Mesenchymal stem cell (in vitro differentiated cells and primary cell): ENCODE data around the gene NFASC.

Experiments used
- DNase-seq: peaks from one replicate; pipeline ENCODE4 v3.0.0-alpha.2; 2013
- H2AFZ ChIP-seq: one replicate; pipeline ENCODE4 v1.6.1; 2013; ENCODE audit warnings: low read depth, mild to moderate bottlenecking, control low read depth, inconsistent platforms, low read length, moderate library complexity
- H2AK5ac ChIP-seq: 2 replicates; pipeline ENCODE4 v1.6.1; 2013; ENCODE audit warnings: low read length, moderate library complexity, mild to moderate bottlenecking, inconsistent platforms; ENCODE audit not compliant: severe bottlenecking
- H2BK120ac ChIP-seq: one replicate; pipeline ENCODE4 v1.6.1; 2013; ENCODE audit warnings: low read depth, mild to moderate bottlenecking, inconsistent platforms, low read length, moderate library complexity
- H2BK12ac ChIP-seq, 2 experiments: one replicate each; pipeline ENCODE4 v1.6.1; 2013; ENCODE audit warnings: inconsistent platforms in 2 of 2, low read length in 2 of 2, mild to moderate bottlenecking in 2 of 2, moderate library complexity in 2 of 2, control low read depth in 1 of 2
- H2BK15ac ChIP-seq: one replicate; pipeline ENCODE4 v1.6.1; 2013; ENCODE audit warnings: mild to moderate bottlenecking, low read depth, inconsistent platforms; ENCODE audit not compliant: poor library complexity, severe bottlenecking
- H2BK5ac ChIP-seq: 2 replicates; pipeline ENCODE4 v1.6.1; 2013; ENCODE audit warnings: low read depth, mild to moderate bottlenecking, low read length, control low read depth, inconsistent platforms; ENCODE audit not compliant: poor library complexity, severe bottlenecking
- H3K14ac ChIP-seq, 2 experiments: one replicate each; pipeline ENCODE4 v1.6.1; 2013; ENCODE audit warnings: inconsistent platforms in 2 of 2, low read length in 2 of 2, control low read depth in 1 of 2, mild to moderate bottlenecking in 1 of 2, moderate library complexity in 1 of 2
- H3K18ac ChIP-seq, 2 experiments: one replicate each; pipeline ENCODE4 v1.6.1; 2013; ENCODE audit warnings: inconsistent platforms in 2 of 2, low read length in 2 of 2, control low read depth in 1 of 2, low read depth in 1 of 2, mild to moderate bottlenecking in 1 of 2
- H3K23ac ChIP-seq, 2 experiments: one replicate each; pipeline ENCODE4 v1.6.1; 2013; ENCODE audit warnings: inconsistent platforms in 2 of 2, low read length in 2 of 2, mild to moderate bottlenecking in 2 of 2, moderate library complexity in 2 of 2, control low read depth in 1 of 2
- H3K27ac ChIP-seq: 2 replicates; pipeline ENCODE4 v1.5.1; 2013; ENCODE audit warnings: mild to moderate bottlenecking, moderate library complexity, low read length, control low read depth, inconsistent platforms; ENCODE audit not compliant: poor library complexity, severe bottlenecking
- H3K27me3 ChIP-seq, 2 experiments: 2 replicates each; pipeline versions ENCODE4 v1.6.1 to v1.7.0; 2013; ENCODE audit warnings: low read length in 2 of 2, mild to moderate bottlenecking in 2 of 2, moderate library complexity in 2 of 2, control low read depth in 1 of 2, inconsistent platforms in 1 of 2; ENCODE audit not compliant: control insufficient read depth in 1 of 2, insufficient read depth in 1 of 2
- H3K36me3 ChIP-seq, 2 experiments: 2 replicates each; pipeline versions ENCODE4 v1.6.1 to v1.7.0; 2013; ENCODE audit warnings: low read length in 2 of 2, control low read depth in 1 of 2, inconsistent platforms in 1 of 2, low read depth in 1 of 2, mild to moderate bottlenecking in 1 of 2; ENCODE audit not compliant: insufficient read depth in 2 of 2, control insufficient read depth in 1 of 2
- H3K4ac ChIP-seq, 2 experiments: one replicate each; pipeline ENCODE4 v1.6.1; 2013; ENCODE audit warnings: inconsistent platforms in 2 of 2, low read length in 2 of 2, mild to moderate bottlenecking in 2 of 2, moderate library complexity in 2 of 2, control low read depth in 1 of 2, low read depth in 1 of 2
- H3K4me1 ChIP-seq: 2 replicates; pipeline ENCODE4 v1.6.1; 2013; ENCODE audit warnings: low read depth, low read length, control low read depth; ENCODE audit not compliant: control insufficient read depth, insufficient read depth
- H3K4me2 ChIP-seq: 2 replicates; pipeline ENCODE4 v1.6.1; 2013; ENCODE audit warnings: low read length, mild to moderate bottlenecking, inconsistent platforms; ENCODE audit not compliant: poor library complexity, severe bottlenecking
- H3K4me3 ChIP-seq, 2 experiments: 2 replicates each; pipeline versions ENCODE4 v1.5.1 to v1.7.0; 2013; ENCODE audit warnings: low read length in 2 of 2, mild to moderate bottlenecking in 2 of 2, control low read depth in 1 of 2, low read depth in 1 of 2; ENCODE audit not compliant: insufficient read depth in 1 of 2
- H3K79me1 ChIP-seq: replicated peaks from 2 replicates; pipeline ENCODE4 v1.6.1; 2013; ENCODE audit warnings: mild to moderate bottlenecking, control low read depth, low read length, inconsistent platforms; ENCODE audit not compliant: poor library complexity, severe bottlenecking
- H3K9ac ChIP-seq: 2 replicates; pipeline ENCODE4 v1.7.0; 2013; ENCODE audit warnings: mild to moderate bottlenecking, low read length, moderate library complexity
- H3K9me3 ChIP-seq: 2 replicates; pipeline ENCODE4 v1.7.0; 2013; ENCODE audit warnings: mild to moderate bottlenecking, low read length; ENCODE audit not compliant: control insufficient read depth
- H4K8ac ChIP-seq: one replicate; pipeline ENCODE4 v1.6.1; 2013; ENCODE audit warnings: inconsistent platforms, mild to moderate bottlenecking, low read length, moderate library complexity
- H4K91ac ChIP-seq: one replicate; pipeline ENCODE4 v1.6.1; 2013; ENCODE audit warnings: mild to moderate bottlenecking, low read length, inconsistent platforms
- WGBS: methylation state at CpG from one replicate; pipeline ENCODE4 v1.1.7; 2013; ENCODE audit warnings: mixed read lengths; 5-methylcytosine and 5-hydroxymethylcytosine counted together

The NFASC gene

GRCh38 chr1:204842892-204843291 lies 27.8 kb upstream of the NFASC start:
- no peak overlapping the region for H2BK5ac ChIP-seq
- no peak overlapping the region for H3K18ac ChIP-seq
- no peaks in the 10 kb centered on the region for H3K4me1 ChIP-seq
- H4K8ac ChIP-seq = no peak overlapping the region
- no peak for DNase-seq
- H3K4me3 ChIP-seq = no peak overlapping the region
- no peak overlapping the region for H3K23ac ChIP-seq
- H2AK5ac ChIP-seq = no peak overlapping the region
- H2BK120ac ChIP-seq = no peak overlapping the region
- H3K36me3 ChIP-seq = peaks cover 0 to 14% of the 10 kb centered on the region in 2 experiments
- no peak overlapping the region for H3K14ac ChIP-seq
- peaks cover 0 to 11% of the 10 kb centered on the region in 2 experiments for H3K27me3 ChIP-seq
- H3K27ac ChIP-seq = no peak overlapping the region
- H3K9me3 ChIP-seq = no peaks in the 10 kb centered on the region
- H3K9ac ChIP-seq = no peak overlapping the region
- no peak overlapping the region for H4K91ac ChIP-seq
- H3K4me2 ChIP-seq = no peak overlapping the region
- H2BK15ac ChIP-seq = no peak overlapping the region
- no peak overlapping the region for H2AFZ ChIP-seq
- no peaks in the 10 kb centered on the region for H3K79me1 ChIP-seq
- no peak overlapping the region for H3K4ac ChIP-seq
- H2BK12ac ChIP-seq = no peak overlapping the region

GRCh38 chr1:204846546-204846945 lies 24.1 kb upstream of the NFASC start:
- H2AK5ac ChIP-seq = no peak overlapping the region
- H3K23ac ChIP-seq = no peak overlapping the region
- H3K27ac ChIP-seq = no peak overlapping the region
- no peak overlapping the region for H4K8ac ChIP-seq
- no peaks in the 10 kb centered on the region for H3K9me3 ChIP-seq
- H3K4me2 ChIP-seq = no peak overlapping the region
- H2AFZ ChIP-seq = no peak overlapping the region
- H3K14ac ChIP-seq = no peak overlapping the region
- no peak overlapping the region for H2BK5ac ChIP-seq
- no peak overlapping the region for H3K4me3 ChIP-seq
- no peak overlapping the region for H2BK15ac ChIP-seq
- H3K36me3 ChIP-seq = peaks cover 0 to 3% of the 10 kb centered on the region in 2 experiments
- no peak overlapping the region for H3K9ac ChIP-seq
- no peaks in the 10 kb centered on the region for H3K4me1 ChIP-seq
- peaks cover 0 to 19% of the 10 kb centered on the region in 2 experiments for H3K27me3 ChIP-seq
- no peak overlapping the region for H2BK12ac ChIP-seq
- no peak for DNase-seq
- H3K4ac ChIP-seq = no peak overlapping the region
- WGBS = 77% methylated on average over 3 of the region's 3 CpGs
- no peaks in the 10 kb centered on the region for H3K79me1 ChIP-seq
- H4K91ac ChIP-seq = no peak overlapping the region
- no peak overlapping the region for H2BK120ac ChIP-seq
- H3K18ac ChIP-seq = no peak overlapping the region

GRCh38 chr1:204848579-204848978 lies 22.1 kb upstream of the NFASC start:
- Histone ChIP-seq H2BK120ac (no peak overlapping the region), H2BK5ac (no peak overlapping the region), H3K9ac (no peak overlapping the region), H3K4me3 (no peak overlapping the region), H3K79me1 (no peaks in the 10 kb centered on the region), H2AK5ac (no peak overlapping the region), H3K4me2 (no peak overlapping the region), H2BK12ac (no peak overlapping the region), H3K27me3 (peaks cover 0 to 19% of the 10 kb centered on the region in 2 experiments), H3K23ac (no peak overlapping the region), H3K14ac (no peak overlapping the region), H3K4ac (no peak overlapping the region), H2AFZ (no peak overlapping the region), H3K36me3 (peaks cover 0 to 3% of the 10 kb centered on the region in 2 experiments), H4K91ac (no peak overlapping the region), H3K4me1 (no peaks in the 10 kb centered on the region), H4K8ac (no peak overlapping the region), H3K27ac (no peak overlapping the region), H3K18ac (no peak overlapping the region), H3K9me3 (no peaks in the 10 kb centered on the region), H2BK15ac (no peak overlapping the region)
- 88% methylated on average over 5 of the region's 5 CpGs for WGBS
- no peak for DNase-seq

GRCh38 chr1:204852854-204853253 lies 17.8 kb upstream of the NFASC start:
- no peak overlapping the region for H3K18ac ChIP-seq
- peaks cover 0 to 5% of the 10 kb centered on the region in 2 experiments for H3K36me3 ChIP-seq
- no peak overlapping the region for H2BK12ac ChIP-seq
- H2AK5ac ChIP-seq = no peak overlapping the region
- H3K9me3 ChIP-seq = no peaks in the 10 kb centered on the region
- no peak for DNase-seq
- no peak overlapping the region for H4K8ac ChIP-seq
- no peak overlapping the region for H4K91ac ChIP-seq
- H3K4me2 ChIP-seq = no peak overlapping the region
- H3K9ac ChIP-seq = no peak overlapping the region
- H3K27ac ChIP-seq = no peak overlapping the region
- no peak overlapping the region for H2BK120ac ChIP-seq
- H3K79me1 ChIP-seq = no peaks in the 10 kb centered on the region
- H2BK15ac ChIP-seq = no peak overlapping the region
- H2BK5ac ChIP-seq = no peak overlapping the region
- no peak overlapping the region for H3K14ac ChIP-seq
- peaks cover 0 to 25% of the 10 kb centered on the region in 2 experiments for H3K27me3 ChIP-seq
- 56% methylated on average over 2 of the region's 2 CpGs for WGBS
- H3K4ac ChIP-seq = no peak overlapping the region
- H3K23ac ChIP-seq = no peak overlapping the region
- no peak overlapping the region for H3K4me3 ChIP-seq
- no peaks in the 10 kb centered on the region for H3K4me1 ChIP-seq
- no peak overlapping the region for H2AFZ ChIP-seq
